Measurements from ENCODE around the gene DDX27. TPM values are rescaled to one million over a fixed set of nuclear protein-coding genes. Genes with fewer than 3 reads are reported as not detected.

Gene DDX27
- total and polyA plus RNA-seq, 3 donors from 2014 or later = 53.3 to 58.3 (median 54.1) TPM

DNA sequence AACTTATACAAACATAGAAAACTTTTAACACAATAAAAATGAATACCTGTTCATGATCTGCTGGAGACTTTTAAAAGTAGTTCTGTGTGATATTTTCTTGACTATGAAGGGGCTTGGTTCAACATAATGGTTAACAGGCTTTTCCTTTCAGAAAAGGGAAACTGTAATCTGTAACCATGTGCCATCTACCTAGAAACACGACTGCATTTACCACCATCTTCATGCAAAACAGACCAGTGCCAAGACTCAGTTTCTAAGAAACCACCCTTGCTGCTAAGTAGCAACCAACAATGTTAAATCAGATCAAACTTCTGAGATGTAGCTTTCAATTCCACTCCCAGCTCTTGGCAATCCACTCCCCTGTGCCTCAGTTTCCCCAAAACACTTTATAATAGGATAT lies 46.8 kb upstream of the DDX27 start:
- Histone ChIP-seq H3K27me3 (no peaks in the 10 kb centered on the region), H3K4me3 (no peak overlapping the region), H3K27ac (no peak overlapping the region), H3K9me3 (no peaks in the 10 kb centered on the region), H3K36me3 (ENCODE audit: low read depth, missing control alignments) (no peaks in the 10 kb centered on the region), H3K4me1 (peaks cover 7% of the 10 kb centered on the region)
- DNase-seq = no peak
- WGBS, 2 donors = 25 to 43% methylated on average over 1 of the region's 1 CpG
- TF ChIP-seq CTCF (IDR thresholded peaks at IDR 0.05) (no peak), POLR2A (IDR thresholded peaks at IDR 0.05) (no peak)
- intact Hi-C loops (cut with DNase I; ENCODE audit: low total_unique reads) = no loop called here

DNA sequence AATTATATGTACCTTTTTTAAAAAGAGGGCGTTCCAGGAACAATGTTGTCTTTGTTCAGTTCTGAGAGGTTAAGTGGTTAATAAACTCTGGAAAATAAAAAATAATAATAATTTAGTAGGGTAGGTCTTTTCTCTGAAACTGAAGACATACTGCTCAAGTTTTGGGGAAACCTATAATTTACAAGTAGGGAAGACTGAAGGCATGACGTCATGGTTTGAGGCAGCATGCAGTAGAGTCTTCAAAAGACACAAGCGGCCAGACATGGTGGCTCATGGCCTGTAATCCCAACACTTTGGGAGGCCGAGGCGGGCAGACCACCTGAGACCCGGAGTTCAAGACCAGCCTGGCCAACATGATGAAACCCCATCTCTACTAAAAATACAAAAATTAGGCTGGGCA lies 45.0 kb upstream of the DDX27 start:
- Histone ChIP-seq H3K9me3 (no peaks in the 10 kb centered on the region), H3K36me3 (ENCODE audit: low read depth, missing control alignments) (no peaks in the 10 kb centered on the region), H3K4me1 (no peaks in the 10 kb centered on the region), H3K27ac (no peak overlapping the region), H3K27me3 (no peaks in the 10 kb centered on the region), H3K4me3 (no peak overlapping the region)
- intact Hi-C loops (cut with DNase I; ENCODE audit: low total_unique reads) = no loop called here
- TF ChIP-seq POLR2A (IDR thresholded peaks at IDR 0.05) = no peak
- no peak for TF ChIP-seq CTCF (IDR thresholded peaks at IDR 0.05)
- no peak for DNase-seq
- 90 to 97% methylated on average over 4 to 6 of the region's 6 CpGs for WGBS, 2 donors

GRCh38 chr20:49179368-49180277 lies 39.6 kb upstream of the DDX27 start:
- Histone ChIP-seq H3K27me3 (no peaks in the 10 kb centered on the region), H3K4me3 (no peak overlapping the region), H3K27ac (no peak overlapping the region), H3K4me1 (no peaks in the 10 kb centered on the region), H3K9me3 (no peaks in the 10 kb centered on the region), H3K36me3 (ENCODE audit: low read depth, missing control alignments) (no peaks in the 10 kb centered on the region)
- TF ChIP-seq CTCF (IDR thresholded peaks at IDR 0.05) (no peak), POLR2A (IDR thresholded peaks at IDR 0.05) (no peak)
- DNase-seq = no peak
- 42 to 58% methylated on average over 1 of the region's 1 CpG for WGBS, 2 donors
- intact Hi-C loops (cut with DNase I; ENCODE audit: low total_unique reads) = no loop called here

GRCh38 chr20:49181265-49181877 lies 37.8 kb upstream of the DDX27 start:
- no peak for DNase-seq
- H3K9me3 ChIP-seq = no peaks in the 10 kb centered on the region
- no peak overlapping the region for H3K27ac ChIP-seq
- TF ChIP-seq CTCF (IDR thresholded peaks at IDR 0.05) = no peak
- TF ChIP-seq POLR2A (IDR thresholded peaks at IDR 0.05) = no peak
- peaks cover 15% of the 10 kb centered on the region for H3K4me1 ChIP-seq
- no peak overlapping the region for H3K4me3 ChIP-seq
- WGBS, 2 donors = 87% methylated on average over 8 of the region's 8 CpGs
- intact Hi-C loops (cut with DNase I; ENCODE audit: low total_unique reads) = no loop called here
- no peaks in the 10 kb centered on the region for H3K36me3 ChIP-seq (ENCODE audit: low read depth, missing control alignments)
- H3K27me3 ChIP-seq = no peaks in the 10 kb centered on the region
